Astrocyte (in vitro differentiated cells and primary cell): ENCODE results near the gene IL16.

Experiments used
- EZH2 ChIP-seq: IDR thresholded peaks from 2 replicates; pipeline ENCODE4 v1.6.1; 2012; ENCODE audit warnings: mild to moderate bottlenecking, low read length, inconsistent platforms; ENCODE audit not compliant: insufficient read depth
- TF ChIP-seq, protein P1 (sequence below): IDR thresholded peaks from 2 replicates; pipeline ENCODE4 v1.5.1; 2011; ENCODE audit warnings: low read depth, mild to moderate bottlenecking, inconsistent platforms, low read length, moderate library complexity; ENCODE audit not compliant: insufficient read depth

DNA sequence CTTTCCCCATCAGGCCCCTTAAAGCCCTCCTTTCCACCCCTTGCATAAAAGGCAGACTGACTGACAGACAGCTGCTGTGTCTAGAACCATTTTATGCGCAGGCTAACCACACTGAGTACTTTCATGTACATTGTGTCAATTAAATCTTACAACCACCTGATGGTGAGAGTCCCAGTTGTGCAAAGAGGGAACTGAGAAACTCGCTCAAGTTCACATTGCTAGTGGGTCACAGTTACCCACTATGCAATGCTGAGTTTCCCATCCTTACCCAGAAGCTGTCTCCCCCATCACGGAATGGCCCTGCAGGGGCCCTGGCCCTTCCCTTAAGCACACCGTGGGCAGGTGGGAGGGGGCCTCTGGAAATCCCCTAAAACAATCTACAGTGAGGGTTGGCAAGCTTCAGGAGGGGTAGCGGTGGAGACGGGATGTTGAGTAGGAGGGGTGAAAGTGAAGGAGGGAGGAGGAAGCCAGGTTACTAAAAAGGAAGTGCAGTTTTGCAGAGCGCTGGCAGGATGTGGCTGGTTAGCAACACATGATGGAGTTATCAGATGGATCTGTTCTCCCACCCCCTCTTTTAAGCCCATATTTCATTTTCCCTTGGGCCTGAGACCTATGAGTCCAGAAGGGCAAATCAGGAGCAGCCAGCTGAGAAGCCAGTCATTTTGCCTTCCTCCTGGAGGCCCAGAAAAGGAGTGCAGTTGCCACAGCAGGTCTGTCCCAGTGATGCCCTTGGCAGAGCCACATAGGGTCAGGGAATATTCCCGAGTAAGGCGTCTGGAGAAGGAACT is 97.2 kb downstream of the IL16 start:
- no peak for TF ChIP-seq EZH2
- TF ChIP-seq, protein P1, sequence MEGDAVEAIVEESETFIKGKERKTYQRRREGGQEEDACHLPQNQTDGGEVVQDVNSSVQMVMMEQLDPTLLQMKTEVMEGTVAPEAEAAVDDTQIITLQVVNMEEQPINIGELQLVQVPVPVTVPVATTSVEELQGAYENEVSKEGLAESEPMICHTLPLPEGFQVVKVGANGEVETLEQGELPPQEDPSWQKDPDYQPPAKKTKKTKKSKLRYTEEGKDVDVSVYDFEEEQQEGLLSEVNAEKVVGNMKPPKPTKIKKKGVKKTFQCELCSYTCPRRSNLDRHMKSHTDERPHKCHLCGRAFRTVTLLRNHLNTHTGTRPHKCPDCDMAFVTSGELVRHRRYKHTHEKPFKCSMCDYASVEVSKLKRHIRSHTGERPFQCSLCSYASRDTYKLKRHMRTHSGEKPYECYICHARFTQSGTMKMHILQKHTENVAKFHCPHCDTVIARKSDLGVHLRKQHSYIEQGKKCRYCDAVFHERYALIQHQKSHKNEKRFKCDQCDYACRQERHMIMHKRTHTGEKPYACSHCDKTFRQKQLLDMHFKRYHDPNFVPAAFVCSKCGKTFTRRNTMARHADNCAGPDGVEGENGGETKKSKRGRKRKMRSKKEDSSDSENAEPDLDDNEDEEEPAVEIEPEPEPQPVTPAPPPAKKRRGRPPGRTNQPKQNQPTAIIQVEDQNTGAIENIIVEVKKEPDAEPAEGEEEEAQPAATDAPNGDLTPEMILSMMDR = no peak
